LNCaP clone FGC (cell line): ENCODE data around the gene LRRC8C.

Source experiments
- DNase-seq: peaks from one replicate; pipeline ENCODE4 v3.0.0-alpha.2; 2011; ENCODE audit warnings: low read depth
- H3K4me3 ChIP-seq: 2 replicates; pipeline ENCODE4 v1.5.1; 2011; ENCODE audit warnings: mild to moderate bottlenecking, low read depth, low read length, control low read depth
- CTCF ChIP-seq: IDR thresholded peaks from 2 replicates; pipeline ENCODE4 v1.5.1; 2012; ENCODE audit warnings: mild to moderate bottlenecking; ENCODE audit not compliant: control insufficient read depth, insufficient read depth; ENCODE audit errors: extremely low read depth

LRRC8C gene

GRCh38 chr1:89643577-89643976, 10.7 kb downstream of the LRRC8C start:
- TF ChIP-seq CTCF, result no peak
- no peak overlapping the region for H3K4me3 ChIP-seq
- DNase-seq, result no peak

GRCh38 chr1:89644119-89644814, 11.3 kb downstream of the LRRC8C start:
- DNase-seq, result no peak
- no peak overlapping the region for H3K4me3 ChIP-seq
- no peak for TF ChIP-seq CTCF

DNA sequence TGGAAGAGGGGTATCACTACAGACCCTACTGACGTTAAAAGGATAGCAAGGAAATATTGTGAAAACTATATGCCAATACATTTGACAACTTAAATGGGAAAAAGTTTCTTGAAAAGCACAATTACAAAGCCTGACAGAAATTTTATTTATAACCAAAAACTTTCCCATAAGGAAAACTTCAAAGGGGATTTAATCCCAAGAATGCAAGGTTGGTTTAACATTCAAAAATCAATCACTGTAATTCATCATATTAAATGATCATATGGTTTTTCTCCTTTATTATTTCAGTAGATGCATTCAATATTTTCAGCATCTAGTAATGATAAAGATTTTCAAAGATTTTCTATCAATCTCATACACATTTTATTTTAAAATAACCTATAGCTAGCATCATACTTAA, 13.3 kb downstream of the LRRC8C start:
- H3K4me3 ChIP-seq, result no peak overlapping the region
- TF ChIP-seq CTCF, result no peak
- no peak for DNase-seq

DNA sequence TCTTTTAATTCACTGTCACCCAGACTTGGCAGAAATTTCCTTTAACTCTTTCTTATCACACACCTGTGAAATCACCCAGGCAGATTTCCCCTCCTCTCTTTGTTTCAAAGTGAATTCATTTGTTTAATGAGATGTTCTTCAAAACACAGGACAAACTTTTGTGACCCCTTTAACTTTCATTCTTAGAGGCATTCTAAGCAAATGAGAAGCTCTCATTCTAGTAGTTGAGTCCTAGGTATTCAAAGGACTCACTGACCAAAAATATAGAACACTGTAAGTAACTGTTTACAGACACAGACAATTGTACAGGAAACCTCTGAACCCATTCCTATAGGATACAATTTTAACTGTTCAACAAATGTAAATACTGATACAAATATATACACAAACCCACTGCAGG, 16.9 kb downstream of the LRRC8C start:
- no peak for TF ChIP-seq CTCF
- DNase-seq, result no peak
- no peak overlapping the region for H3K4me3 ChIP-seq

DNA sequence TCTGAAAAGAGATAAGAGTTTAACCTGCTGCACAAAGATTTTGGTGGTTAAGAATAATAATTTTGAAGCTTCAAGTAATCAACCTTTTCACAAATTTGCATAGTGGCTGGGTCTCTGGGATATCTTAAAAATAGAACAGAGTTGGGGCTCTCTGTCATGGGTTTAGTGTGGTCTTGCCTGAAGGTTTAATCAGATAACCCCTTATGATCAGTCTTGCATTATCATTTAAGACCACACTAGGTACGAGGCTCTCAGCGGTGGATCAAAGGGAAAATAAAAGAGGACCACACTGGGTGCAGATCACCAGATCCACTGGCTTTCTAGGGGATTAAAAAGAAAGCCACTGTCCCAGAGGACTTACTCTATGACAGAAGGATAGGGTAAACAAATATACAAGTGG, 19.5 kb downstream of the LRRC8C start:
- no peak for TF ChIP-seq CTCF
- no peak for DNase-seq
- H3K4me3 ChIP-seq, result no peak overlapping the region

- H3K4me3 ChIP-seq, result no peak overlapping the region
- no peak for DNase-seq
- TF ChIP-seq CTCF, result no peak
Observed at GRCh38 chr1:89657886-89658285, 25.0 kb downstream of the LRRC8C start.
